OCI-LY3 (cell line): ENCODE results near the gene RXFP4.
A peak's percentile ranks its signal among the peaks of the same experiment; 100 is the strongest.

Experiments
- H2AFZ ChIP-seq: fragments of 200-600, 300-600 bp; shearing (Covaris generic); 2 replicates; pipeline ENCODE4 v1.6.0; 2014; ENCODE audit warnings: antibody characterized with exemption, low read depth, low read length
- H3K27ac ChIP-seq: fragments of 200-600, 300-600 bp; sonication (generic); 2 replicates; pipeline ENCODE4 v1.5.1; 2014; ENCODE audit warnings: mild to moderate bottlenecking, low read length, moderate library complexity, mixed read lengths
- H3K27me3 ChIP-seq: fragments of 200-600, 300-600 bp; sonication (generic); 2 replicates; pipeline ENCODE4 v1.6.1; 2014; ENCODE audit warnings: low read depth, low read length, mixed read lengths
- H3K36me3 ChIP-seq: fragments of 200-600, 300-600 bp; sonication (generic); replicated peaks from 2 replicates; pipeline ENCODE3; 2014; ENCODE audit warnings: low read depth, low read length, mixed read lengths
- H3K4me1 ChIP-seq: fragments of 300-600, 200-600 bp; sonication (generic); 2 replicates; pipeline ENCODE4 v1.6.1; 2014; ENCODE audit warnings: low read length, mixed read lengths
- H3K4me2 ChIP-seq: fragments of 200-600, 300-600 bp; sonication (generic); 2 replicates; pipeline ENCODE4 v1.6.1; 2014; ENCODE audit warnings: low read length, mixed read lengths
- H3K4me3 ChIP-seq: fragments of 300-600, 200-600 bp; sonication (generic); 2 replicates; pipeline ENCODE4 v1.5.1; 2014; ENCODE audit warnings: antibody characterized with exemption, mild to moderate bottlenecking, low read length, moderate library complexity
- H3K79me2 ChIP-seq: fragments of 300-600, 200-600 bp; shearing (Covaris generic); 2 replicates; pipeline ENCODE4 v1.6.1; 2014; ENCODE audit warnings: mild to moderate bottlenecking, low read length, mixed read lengths
- H3K9ac ChIP-seq: fragments of 300-600, 200-600 bp; shearing (Covaris generic); 2 replicates; pipeline ENCODE4 v1.6.0; 2014; ENCODE audit warnings: mild to moderate bottlenecking, low read length, moderate library complexity
- H3K9me3 ChIP-seq: fragments of 200-600, 300-600 bp; shearing (Covaris generic); 2 replicates; pipeline ENCODE4 v1.6.1; 2014; ENCODE audit warnings: low read length, mixed read lengths; ENCODE audit not compliant: insufficient read depth
- H4K20me1 ChIP-seq: fragments of 200-600, 300-600 bp; sonication (generic); 2 replicates; pipeline ENCODE4 v1.6.1; 2016; ENCODE audit warnings: low read length, mixed read lengths; ENCODE audit not compliant: insufficient read depth
- CTCF ChIP-seq: fragments of 200-600, 300-600 bp; sonication (generic); IDR thresholded peaks from 2 replicates; pipeline ENCODE4 v1.5.1; 2014; ENCODE audit warnings: antibody characterized with exemption, low read length, low read depth
- EZH2phosphoT487 ChIP-seq: fragments of 200-600 bp; shearing (Covaris generic); IDR thresholded peaks from 2 replicates; pipeline ENCODE4 v1.6.1; 2018; ENCODE audit warnings: antibody characterized with exemption, mixed run types, low read depth

The RXFP4 gene

GRCh38 chr1:155904261-155904660 lies 37.2 kb upstream of the RXFP4 start:
- Histone ChIP-seq H3K27me3 (no peaks in the 10 kb centered on the region), H3K9me3 (no peaks in the 10 kb centered on the region), H3K36me3 (peaks cover 38% of the 10 kb centered on the region), H3K9ac (no peak overlapping the region), H3K4me1 (no peaks in the 10 kb centered on the region), H3K4me2 (no peak overlapping the region), H3K27ac (no peak overlapping the region), H3K79me2 (no peaks in the 10 kb centered on the region), H4K20me1 (no peaks in the 10 kb centered on the region), H3K4me3 (no peak overlapping the region), H2AFZ (no peak overlapping the region)
- TF ChIP-seq CTCF (no peak), EZH2phosphoT487 (no peak)

- Histone ChIP-seq H4K20me1 (no peaks in the 10 kb centered on the region), H3K4me3 (peak overlapping the region; percentile 81; the same call in 1 of the 2 replicates), H3K36me3 (peaks cover 40% of the 10 kb centered on the region)
Measured at GRCh38 chr1:155909894-155910293, 31.5 kb upstream of the RXFP4 start.

GRCh38 chr1:155910621-155911121 lies 30.8 kb upstream of the RXFP4 start:
- Histone ChIP-seq H3K27ac (peak overlapping the region; percentile 79), H3K79me2 (peaks cover 7% of the 10 kb centered on the region), H3K4me2 (peak overlapping the region; percentile 75), H3K36me3 (peaks cover 39% of the 10 kb centered on the region), H4K20me1 (no peaks in the 10 kb centered on the region), H3K9ac (peak overlapping the region; percentile 65), H3K4me3 (peak overlapping the region; percentile 81), H3K27me3 (no peaks in the 10 kb centered on the region), H3K4me1 (peaks cover 27% of the 10 kb centered on the region), H3K9me3 (no peaks in the 10 kb centered on the region), H2AFZ (no peak overlapping the region)
- no peak for TF ChIP-seq CTCF
- TF ChIP-seq EZH2phosphoT487 = no peak

More at GRCh38 chr1:155909894-155910293, 31.5 kb upstream of the RXFP4 start:
- Histone ChIP-seq H2AFZ (no peak overlapping the region), H3K79me2 (peaks cover 7% of the 10 kb centered on the region), H3K9ac (no peak overlapping the region; the same call in 1 of the 2 replicates), H3K4me2 (peak overlapping the region; percentile 75), H3K27me3 (no peaks in the 10 kb centered on the region), H3K4me1 (peaks cover 27% of the 10 kb centered on the region), H3K9me3 (no peaks in the 10 kb centered on the region), H3K27ac (no peak overlapping the region)
- no peak for TF ChIP-seq CTCF
- TF ChIP-seq EZH2phosphoT487 = no peak

- Histone ChIP-seq H3K36me3 (peaks cover 42% of the 10 kb centered on the region), H4K20me1 (no peaks in the 10 kb centered on the region), H2AFZ (no peak within 1 kb of the TSS), H3K9ac (peak within 1 kb of the TSS; percentile 65), H3K79me2 (peaks cover 7% of the 10 kb centered on the region), H3K27me3 (no peaks in the 10 kb centered on the region), H3K9me3 (no peaks in the 10 kb centered on the region), H3K27ac (peak within 1 kb of the TSS; percentile 79), H3K4me3 (peak within 1 kb of the TSS; percentile 81), H3K4me2 (peak within 1 kb of the TSS; percentile 75), H3K4me1 (peaks cover 27% of the 10 kb centered on the region)
- TF ChIP-seq CTCF = no peak
- TF ChIP-seq EZH2phosphoT487 = no peak
Measured at GRCh38 chr1:155911156-155912055, 30.0 kb upstream of the RXFP4 start, which contains the start of gene RIT1. Gene RIT1, minus strand, starts transcription at chr1:155911349. Its CDS starts 588 bp downstream, at chr1:155910761.
